Esophagus squamous epithelium (tissue), 4 donors: ENCODE results near the gene VTN.

Experiments
- POLR2A ChIP-seq, 4 donors: fragments of 450-650 bp; IDR thresholded peaks; one replicate each; pipeline ENCODE4 v1.6.1; 2017; ENCODE audit warnings: antibody characterized with exemption in 4 of 4, mild to moderate bottlenecking in 4 of 4, moderate library complexity in 3 of 4
- TF ChIP-seq, protein P1 (sequence below), 6 experiments: fragments of 450-650 bp in 4 of 6; fragments of 200-600 bp in 2 of 6; sonication (generic) in 2 of 6; IDR thresholded peaks; one replicate each; pipeline ENCODE4 v1.5.1; 2016 to 2019; ENCODE audit warnings: antibody characterized with exemption in 6 of 6, mild to moderate bottlenecking in 4 of 6, moderate library complexity in 4 of 6

DNA sequence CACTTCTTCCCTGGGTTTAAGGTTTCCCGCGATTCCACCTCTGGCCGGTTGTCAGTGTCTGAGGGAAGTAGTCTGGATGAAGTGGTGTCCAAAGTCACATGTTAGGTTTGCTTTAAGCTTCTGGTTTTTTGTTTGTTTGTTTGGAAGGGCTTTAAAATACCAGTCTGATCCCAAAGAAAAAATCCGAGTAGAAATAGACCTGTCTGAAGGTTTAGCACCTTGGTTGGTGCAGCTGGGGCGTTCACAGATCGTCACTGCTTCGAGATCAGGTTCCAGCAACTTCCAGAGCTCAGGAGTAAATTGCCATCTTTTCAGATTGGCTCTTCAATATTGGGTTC lies 50.5 kb downstream of the VTN start:
- TF ChIP-seq, protein P1, sequence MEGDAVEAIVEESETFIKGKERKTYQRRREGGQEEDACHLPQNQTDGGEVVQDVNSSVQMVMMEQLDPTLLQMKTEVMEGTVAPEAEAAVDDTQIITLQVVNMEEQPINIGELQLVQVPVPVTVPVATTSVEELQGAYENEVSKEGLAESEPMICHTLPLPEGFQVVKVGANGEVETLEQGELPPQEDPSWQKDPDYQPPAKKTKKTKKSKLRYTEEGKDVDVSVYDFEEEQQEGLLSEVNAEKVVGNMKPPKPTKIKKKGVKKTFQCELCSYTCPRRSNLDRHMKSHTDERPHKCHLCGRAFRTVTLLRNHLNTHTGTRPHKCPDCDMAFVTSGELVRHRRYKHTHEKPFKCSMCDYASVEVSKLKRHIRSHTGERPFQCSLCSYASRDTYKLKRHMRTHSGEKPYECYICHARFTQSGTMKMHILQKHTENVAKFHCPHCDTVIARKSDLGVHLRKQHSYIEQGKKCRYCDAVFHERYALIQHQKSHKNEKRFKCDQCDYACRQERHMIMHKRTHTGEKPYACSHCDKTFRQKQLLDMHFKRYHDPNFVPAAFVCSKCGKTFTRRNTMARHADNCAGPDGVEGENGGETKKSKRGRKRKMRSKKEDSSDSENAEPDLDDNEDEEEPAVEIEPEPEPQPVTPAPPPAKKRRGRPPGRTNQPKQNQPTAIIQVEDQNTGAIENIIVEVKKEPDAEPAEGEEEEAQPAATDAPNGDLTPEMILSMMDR (IDR thresholded peaks at IDR 0.05): no peak
- TF ChIP-seq POLR2A (IDR thresholded peaks at IDR 0.05): no peak
